SH-SY5Y (cell line): ENCODE data around the gene SLC38A3.

Source experiments
- GATA2 ChIP-seq: IDR thresholded peaks from 2 replicates; pipeline ENCODE4 v1.6.1; 2011; ENCODE audit warnings: mild to moderate bottlenecking, low read depth, low read length
- GATA3 ChIP-seq: IDR thresholded peaks from 2 replicates; pipeline ENCODE4 v1.6.1; 2011; ENCODE audit warnings: low read depth, mild to moderate bottlenecking, low read length, moderate library complexity

DNA sequence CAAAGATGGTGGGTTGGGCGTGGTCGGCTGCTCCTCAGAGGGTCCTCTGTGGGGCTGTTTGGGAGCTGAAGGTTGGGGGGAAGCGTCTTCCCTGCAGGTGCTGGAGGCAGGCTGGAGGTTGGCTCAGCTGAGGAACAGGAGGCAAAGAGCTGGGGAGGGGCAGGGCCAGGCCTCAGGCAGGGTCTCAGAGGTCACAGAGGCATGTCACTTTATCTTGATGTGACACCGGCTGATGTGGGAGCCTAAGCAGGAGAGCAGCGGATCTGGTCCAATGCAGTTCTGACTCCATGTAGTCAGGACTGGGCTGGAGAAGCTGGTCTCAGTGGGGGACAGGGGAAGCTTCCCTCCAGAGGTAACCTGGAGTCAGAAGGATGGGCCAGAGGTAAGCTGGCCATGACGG is 21.3 kb upstream of the SLC38A3 start:
- TF ChIP-seq GATA2 = no peak
- TF ChIP-seq GATA3 = no peak
